ENCODE results near the gene GJB3. TPM values are rescaled to one million over a fixed set of nuclear protein-coding genes. Genes with fewer than 3 reads are reported as not detected.

GJB3 gene
- total and polyA plus RNA-seq, 11 donors: not detected

GRCh38 chr1:34784751-34785221 lies 3.8 kb downstream of the GJB3 start:
- TF ChIP-seq POLR2A (IDR thresholded peaks at IDR 0.05) (no peak), CTCF (IDR thresholded peaks at IDR 0.05) (no peak)
- Histone ChIP-seq H3K4me1 (peaks cover 0 to 34% (median 12%) of the 10 kb centered on the region in 12 donors), H3K9me3 (no peaks in the 10 kb centered on the region), H3K27ac (no peak overlapping the region), H3K36me3 (no peaks in the 10 kb centered on the region), H3K4me3 (no peak overlapping the region), H3K27me3 (peaks cover 14 to 41% (median 27%) of the 10 kb centered on the region in 9 donors)
- ATAC-seq (no peak), DNase-seq (no peak)
- 90 to 92% (median 92%) methylated on average over 16 to 28 of the region's 28 CpGs for WGBS, 4 donors
- intact Hi-C loops (cut with DNase I): loop anchor here in 4 of 10 donors (5.0 kb wide), 2 partner anchors 83 to 198 kb away; no protein-coding TSS in a partner anchor

GRCh38 chr1:34785231-34785874 lies 4.3 kb downstream of the GJB3 start:
- peaks cover 14 to 35% (median 23%) of the 10 kb centered on the region in 9 donors for H3K27me3 ChIP-seq
- H3K4me1 ChIP-seq: peaks cover 0 to 34% (median 12%) of the 10 kb centered on the region in 12 donors
- intact Hi-C loops (cut with DNase I): loop anchor here in 4 of 10 donors (5.0 kb wide), 2 partner anchors 82 to 197 kb away; no protein-coding TSS in a partner anchor
- H3K36me3 ChIP-seq: no peaks in the 10 kb centered on the region
- H3K4me3 ChIP-seq: no peak overlapping the region
- DNase-seq (no peak), ATAC-seq (no peak)
- TF ChIP-seq CTCF (IDR thresholded peaks at IDR 0.05) (no peak), POLR2A (IDR thresholded peaks at IDR 0.05) (no peak)
- WGBS, 4 donors: 81 to 90% (median 87%) methylated on average over 22 of the region's 22 CpGs
- H3K9me3 ChIP-seq: no peaks in the 10 kb centered on the region
- H3K27ac ChIP-seq: no peak overlapping the region

- Histone ChIP-seq H3K27me3 (peaks cover 13 to 29% (median 17%) of the 10 kb centered on the region in 9 donors), H3K27ac (no peak overlapping the region), H3K4me1 (peaks cover 0 to 35% (median 9%) of the 10 kb centered on the region in 12 donors), H3K36me3 (no peaks in the 10 kb centered on the region), H3K4me3 (no peak overlapping the region), H3K9me3 (no peaks in the 10 kb centered on the region)
- no peak for TF ChIP-seq CTCF (IDR thresholded peaks at IDR 0.05)
- no peak for TF ChIP-seq POLR2A (IDR thresholded peaks at IDR 0.05)
- 63 to 76% (median 66%) methylated on average over 4 of the region's 4 CpGs for WGBS, 4 donors
- ATAC-seq (no peak), DNase-seq (no peak)
- intact Hi-C loops (cut with DNase I): loop anchor here in 9 of 10 donors (1.0 to 5.0 kb wide), 6 partner anchors 66 to 196 kb away; no protein-coding TSS in a partner anchor
These were observed 5.0 kb downstream of the GJB3 start for GRCh38 chr1:34785875-34786470.

Measured in heart left ventricle (tissue), 16 donors.